DOHH2 (cell line): ENCODE data around the gene IL17D.

Source experiments
- H3F3A ChIP-seq: fragments of 200-600 bp; sonication (generic), shearing (Covaris generic); 2 replicates; pipeline ENCODE4 v1.6.0; 2016; ENCODE audit warnings: antibody characterized with exemption, mild to moderate bottlenecking; ENCODE audit not compliant: control insufficient read depth, insufficient read depth
- H3K27ac ChIP-seq: fragments of 200-600 bp; sonication (generic); 2 replicates; pipeline ENCODE4 v1.5.1; 2014; ENCODE audit warnings: low read depth, mild to moderate bottlenecking, low read length, moderate library complexity
- H3K27me3 ChIP-seq: fragments of 200-600 bp; sonication (generic); 2 replicates; pipeline ENCODE4 v1.6.1; 2014; ENCODE audit warnings: mild to moderate bottlenecking, low read length, mixed read lengths; ENCODE audit not compliant: control insufficient read depth
- H3K36me3 ChIP-seq: fragments of 200-600 bp; sonication (generic); 2 replicates; pipeline ENCODE4 v1.6.1; 2014; ENCODE audit warnings: mild to moderate bottlenecking, low read length, moderate library complexity, mixed read lengths; ENCODE audit not compliant: control insufficient read depth
- H3K4me1 ChIP-seq: fragments of 200-600 bp; sonication (generic); 2 replicates; pipeline ENCODE4 v1.6.1; 2014; ENCODE audit warnings: mild to moderate bottlenecking, low read length, mixed read lengths; ENCODE audit not compliant: control insufficient read depth
- H3K4me2 ChIP-seq: fragments of 200-600 bp; sonication (generic); 2 replicates; pipeline ENCODE4 v1.6.0; 2014; ENCODE audit warnings: mild to moderate bottlenecking, low read length, moderate library complexity
- H3K4me3 ChIP-seq: fragments of 200-600 bp; sonication (generic); 2 replicates; pipeline ENCODE4 v1.5.1; 2014; ENCODE audit warnings: mild to moderate bottlenecking, low read length, mixed read lengths
- H3K79me2 ChIP-seq: fragments of 200-600 bp; sonication (generic); 2 replicates; pipeline ENCODE4 v1.6.1; 2014; ENCODE audit warnings: mild to moderate bottlenecking, low read length, mixed read lengths; ENCODE audit not compliant: control insufficient read depth
- H3K9me2 ChIP-seq: fragments of 200-600 bp; sonication (generic); replicated peaks from 2 replicates; pipeline ENCODE4 v1.6.1; 2014; ENCODE audit warnings: mild to moderate bottlenecking, low read length, mixed read lengths; ENCODE audit not compliant: control insufficient read depth
- H3K9me3 ChIP-seq: fragments of 200-600 bp; sonication (generic); 2 replicates; pipeline ENCODE4 v1.6.1; 2014; ENCODE audit warnings: antibody characterized with exemption, low read length, mixed read lengths; ENCODE audit not compliant: control insufficient read depth, insufficient read depth
- H4K20me1 ChIP-seq: fragments of 200-600 bp; sonication (generic); 2 replicates; pipeline ENCODE4 v1.6.0; 2014; ENCODE audit warnings: low read depth, mild to moderate bottlenecking, antibody characterized with exemption, low read length, moderate library complexity; ENCODE audit not compliant: control insufficient read depth, insufficient read depth
- EZH2phosphoT487 ChIP-seq: fragments of 200-600 bp; sonication (generic); IDR thresholded peaks from 2 replicates; pipeline ENCODE4 v1.6.1; 2017; ENCODE audit warnings: borderline replicate concordance, mild to moderate bottlenecking, antibody characterized with exemption, low read length, moderate library complexity, mixed read lengths
- TF ChIP-seq, protein P1 (sequence below): fragments of 200-600 bp; sonication (generic); IDR thresholded peaks from one replicate; pipeline ENCODE4 v1.5.1; 2014; ENCODE audit warnings: antibody characterized with exemption, mild to moderate bottlenecking, low read depth, low read length; ENCODE audit not compliant: poor library complexity, severe bottlenecking

The IL17D gene

DNA sequence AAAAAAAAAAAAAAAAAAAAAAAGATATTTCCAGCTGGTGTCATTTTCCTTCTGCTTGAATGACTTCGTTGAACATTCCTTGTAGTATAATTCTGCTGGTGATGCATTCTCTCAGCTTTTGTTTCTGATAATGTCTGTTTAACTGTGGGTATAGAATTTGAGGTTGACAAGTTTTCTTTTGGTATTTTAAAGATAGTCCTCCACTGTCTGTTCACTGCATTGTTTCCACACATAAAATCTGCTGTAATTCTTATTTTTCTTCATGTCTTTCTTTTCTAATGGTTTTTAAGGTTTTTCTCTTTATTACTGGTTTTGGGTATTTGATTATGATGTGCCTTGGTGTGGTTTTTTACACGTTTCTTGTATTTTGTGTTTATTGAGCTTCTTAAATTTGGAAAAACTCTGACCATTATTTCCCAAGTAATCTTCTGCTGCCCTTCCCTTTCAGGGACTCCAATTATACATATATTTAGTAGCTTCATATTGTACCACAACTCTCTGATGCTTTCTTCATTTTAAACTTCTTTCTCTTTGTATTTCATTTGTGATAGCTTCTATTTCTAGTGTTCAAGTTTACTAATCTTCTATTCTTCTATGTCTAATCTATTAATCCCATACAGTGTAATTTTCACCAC lies 63.9 kb downstream of the IL17D start:
- H3K36me3 ChIP-seq = peaks cover 37% of the 10 kb centered on the region

DNA sequence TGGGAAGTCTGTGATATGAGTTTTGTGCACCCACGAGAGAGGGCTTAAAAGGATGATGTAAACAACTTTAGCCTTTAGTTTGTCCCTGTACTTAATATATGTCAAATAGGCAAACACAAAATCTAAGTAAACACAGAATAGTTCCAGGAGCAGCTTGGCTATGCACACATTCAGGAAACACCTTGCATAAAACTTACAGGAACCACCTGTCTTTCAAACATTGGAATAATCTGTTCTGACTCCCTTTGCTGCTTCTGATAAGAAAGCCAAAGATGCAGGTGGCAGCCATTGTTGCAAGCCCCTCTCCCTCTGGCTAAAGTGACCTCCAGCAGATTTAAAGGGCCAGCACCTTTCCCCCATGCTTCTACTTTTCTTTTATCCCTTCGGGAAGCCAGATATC lies 65.6 kb downstream of the IL17D start:
- no peak for TF ChIP-seq EZH2phosphoT487
- TF ChIP-seq, protein P1, sequence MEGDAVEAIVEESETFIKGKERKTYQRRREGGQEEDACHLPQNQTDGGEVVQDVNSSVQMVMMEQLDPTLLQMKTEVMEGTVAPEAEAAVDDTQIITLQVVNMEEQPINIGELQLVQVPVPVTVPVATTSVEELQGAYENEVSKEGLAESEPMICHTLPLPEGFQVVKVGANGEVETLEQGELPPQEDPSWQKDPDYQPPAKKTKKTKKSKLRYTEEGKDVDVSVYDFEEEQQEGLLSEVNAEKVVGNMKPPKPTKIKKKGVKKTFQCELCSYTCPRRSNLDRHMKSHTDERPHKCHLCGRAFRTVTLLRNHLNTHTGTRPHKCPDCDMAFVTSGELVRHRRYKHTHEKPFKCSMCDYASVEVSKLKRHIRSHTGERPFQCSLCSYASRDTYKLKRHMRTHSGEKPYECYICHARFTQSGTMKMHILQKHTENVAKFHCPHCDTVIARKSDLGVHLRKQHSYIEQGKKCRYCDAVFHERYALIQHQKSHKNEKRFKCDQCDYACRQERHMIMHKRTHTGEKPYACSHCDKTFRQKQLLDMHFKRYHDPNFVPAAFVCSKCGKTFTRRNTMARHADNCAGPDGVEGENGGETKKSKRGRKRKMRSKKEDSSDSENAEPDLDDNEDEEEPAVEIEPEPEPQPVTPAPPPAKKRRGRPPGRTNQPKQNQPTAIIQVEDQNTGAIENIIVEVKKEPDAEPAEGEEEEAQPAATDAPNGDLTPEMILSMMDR = no peak
- Histone ChIP-seq H3K4me1 (peaks cover 18% of the 10 kb centered on the region), H3K27ac (no peak overlapping the region), H3K36me3 (peaks cover 40% of the 10 kb centered on the region), H3K9me3 (peaks cover 8% of the 10 kb centered on the region; the same call in 1 of the 2 replicates), H3K9me2 (no peaks in the 10 kb centered on the region), H3F3A (0 out of 2 replicates have a peak, but pooled peaks cover 9% of the 10 kb centered on the region), H3K79me2 (peaks cover 39% of the 10 kb centered on the region), H4K20me1 (no peaks in the 10 kb centered on the region), H3K4me2 (no peak overlapping the region), H3K4me3 (no peak overlapping the region), H3K27me3 (no peaks in the 10 kb centered on the region)

More for the DNA sequence above, 63.9 kb downstream of the IL17D start:
- Histone ChIP-seq H3K9me2 (no peaks in the 10 kb centered on the region), H3K79me2 (peaks cover 28% of the 10 kb centered on the region), H3K9me3 (peaks cover 8% of the 10 kb centered on the region; the same call in 1 of the 2 replicates), H3K27me3 (no peaks in the 10 kb centered on the region), H3F3A (0 out of 2 replicates have a peak, but pooled peaks cover 9% of the 10 kb centered on the region), H4K20me1 (no peaks in the 10 kb centered on the region), H3K4me3 (no peak overlapping the region), H3K4me2 (no peak overlapping the region), H3K27ac (no peak overlapping the region), H3K4me1 (peaks cover 6% of the 10 kb centered on the region)
- no peak for TF ChIP-seq EZH2phosphoT487
- TF ChIP-seq, protein P1 = no peak

DNA sequence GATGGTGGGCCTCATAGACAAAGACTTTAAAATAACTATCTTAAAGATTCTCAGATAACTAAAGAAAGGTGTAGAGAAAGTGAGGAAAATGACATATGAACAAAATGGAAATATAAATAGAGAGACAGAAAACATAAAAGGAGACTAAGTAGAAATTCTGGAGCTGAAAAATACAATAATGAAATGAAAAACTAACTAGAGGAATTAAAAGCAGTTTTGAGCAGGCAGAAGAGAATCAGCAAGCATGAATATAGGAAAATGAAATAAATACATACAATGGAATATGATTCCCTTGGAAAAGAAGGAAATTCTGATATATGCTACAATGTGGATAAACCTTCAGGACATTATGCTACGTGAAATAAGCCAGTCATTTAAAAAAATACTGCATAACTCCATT lies 66.3 kb downstream of the IL17D start:
- Histone ChIP-seq H3K36me3 (peaks cover 40% of the 10 kb centered on the region), H3K27me3 (no peaks in the 10 kb centered on the region), H3K79me2 (peaks cover 39% of the 10 kb centered on the region), H3K4me1 (peaks cover 25% of the 10 kb centered on the region), H3K27ac (no peak overlapping the region), H3F3A (peaks cover 12% of the 10 kb centered on the region), H3K4me3 (no peak overlapping the region), H3K9me3 (peaks cover 8% of the 10 kb centered on the region; the same call in 1 of the 2 replicates), H3K9me2 (no peaks in the 10 kb centered on the region), H4K20me1 (no peaks in the 10 kb centered on the region), H3K4me2 (no peak overlapping the region; the same call in 1 of the 2 replicates)
- TF ChIP-seq, protein P1 = no peak
- no peak for TF ChIP-seq EZH2phosphoT487
